Right lobe of liver (tissue), 6 donors: ENCODE results near the gene JMJD8. TPM values are rescaled to one million over a fixed set of nuclear protein-coding genes. Genes with fewer than 3 reads are reported as not detected.

Experiments used
- ATAC-seq, 4 donors: fragments of 200-7000 bp; cut with Tn5 transposase; one replicate each; pipeline ENCODE4 v1.9.1; 2020; ENCODE audit warnings: mild to moderate bottlenecking in 4 of 4, moderate library complexity in 4 of 4
- DNase-seq, 3 donors: peaks; one replicate each; pipeline ENCODE4 v3.0.0-alpha.2; 2020
- H3K27ac ChIP-seq, 3 donors: fragments of 200-600 bp; one replicate each; pipeline ENCODE4 v1.8.0; 2022
- H3K27me3 ChIP-seq, 2 donors: fragments of 200-600 bp; one replicate each; pipeline ENCODE4 v1.8.0; 2022
- H3K36me3 ChIP-seq, 4 donors: fragments of 200-600 bp; sonication (generic) in 1 of 4; one replicate each; pipeline versions ENCODE4 v1.5.1 to v1.8.0; 2017 to 2022; ENCODE audit warnings: control low read depth in 1 of 4
- H3K4me1 ChIP-seq, 4 donors: fragments of 200-600 bp; sonication (generic) in 1 of 4; one replicate each; pipeline versions ENCODE4 v1.5.1 to v1.8.0; 2017 to 2022; ENCODE audit warnings: control low read depth in 1 of 4
- H3K4me3 ChIP-seq, 3 donors: fragments of 200-600 bp; one replicate each; pipeline ENCODE4 v1.8.0; 2022
- H3K9me3 ChIP-seq, 4 donors: fragments of 200-600 bp; sonication (generic) in 1 of 4; one replicate each; pipeline versions ENCODE4 v1.5.1 to v1.8.0; 2017 to 2022; ENCODE audit warnings: control low read depth in 1 of 4
- POLR2A ChIP-seq: fragments of 450-650 bp; IDR thresholded peaks from one replicate; pipeline ENCODE4 v1.6.1; 2017; ENCODE audit warnings: antibody characterized with exemption, mild to moderate bottlenecking
- WGBS: methylation state at CpG from one replicate; pipeline ENCODE4 v1.1.6; 2018; ENCODE audit warnings: low coverage, low lambda C conversion rate; ENCODE audit not compliant: insufficient coverage; ENCODE audit errors: missing lambda C conversion rate; 5-methylcytosine and 5-hydroxymethylcytosine counted together
- intact Hi-C, 2 donors: fragments of 100-400 bp; cut with DNase I; formaldehyde crosslinking; loops; one replicate each; pipeline versions ENCODE4 v1.11.2 to v1.14.1; 2022
- total RNA-seq, 6 experiments: library from RNA; depleted of rRNA in 2 of 6; stranded (reverse); fragments of >200 nt in 2 of 6; fragmentation: NEBNext Ultra II Directional in 3 of 6; extraction: Animal tissue kit (Norgen Biotek cat#: 25700) in 3 of 6; gene quantifications; one replicate each; pipeline versions ENCODE4 v1.1.0 to v1.2.4, GENCODE V29; 2016 to 2023
- TF ChIP-seq, protein P1 (sequence below), 4 donors: fragments of 200-600 bp in 3 of 4; fragments of 450-650 bp in 1 of 4; IDR thresholded peaks; one replicate each; pipeline versions ENCODE4 v1.5.1 to v1.8.0; 2016 to 2022; ENCODE audit warnings: antibody characterized with exemption in 4 of 4, mild to moderate bottlenecking in 2 of 4
- donor health status: DM: no; HTN: yes; CAD: no.
- donor health status: DM: no; HTN: no; CAD: no.
- donor health status: DM: no; HTN: no; CAD: no.
- donor health status: DM: no; HTN: yes; CAD: no.
- donor health status: DM: no; HTN: yes; CAD: no.

The JMJD8 gene
- total RNA-seq, 6 experiments from 2014 or later, result 26.9 to 68.1 (median 36.9) TPM

DNA sequence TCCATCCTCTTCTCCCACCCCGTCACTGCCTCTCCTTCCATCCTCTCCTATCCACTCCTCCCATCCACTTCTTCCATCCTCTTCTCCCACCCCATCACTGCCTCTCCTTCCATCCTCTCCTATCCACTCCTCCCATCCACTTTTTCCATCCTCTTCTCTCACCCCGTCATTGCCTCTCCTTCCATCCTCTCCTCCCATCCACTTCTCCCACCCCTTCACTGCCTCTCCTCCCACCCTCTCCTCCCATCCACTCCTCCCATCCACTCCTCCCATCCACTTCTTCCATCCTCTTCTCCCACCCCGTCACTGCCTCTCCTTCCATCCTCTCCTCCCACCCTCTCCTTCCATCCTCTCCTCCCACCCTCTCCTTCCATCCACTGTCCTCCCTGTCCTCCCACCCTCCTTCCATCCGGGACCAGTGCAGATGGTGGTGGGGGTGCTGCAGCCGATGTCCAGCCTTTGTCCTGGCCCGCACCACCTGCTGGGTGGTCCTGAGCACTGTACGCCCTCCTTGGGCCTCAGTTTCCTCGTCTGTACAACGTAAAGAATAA is 52.3 kb downstream of the JMJD8 start:
- Histone ChIP-seq H3K27me3 (no peaks in the 10 kb centered on the region), H3K4me1 (peaks cover 0 to 49% (median 27%) of the 10 kb centered on the region in 4 donors), H3K36me3 (no peaks in the 10 kb centered on the region), H3K4me3 (no peak overlapping the region), H3K9me3 (no peaks in the 10 kb centered on the region), H3K27ac (no peak overlapping the region)
- ATAC-seq (no peak), DNase-seq (no peak)
- intact Hi-C loops, result loop anchor here in 1 of 2 donors (10.0 kb wide), 1 partner anchor 47 kb away; no protein-coding TSS in a partner anchor
- 62% methylated on average over 9 of the region's 9 CpGs for WGBS
- TF ChIP-seq, protein P1, sequence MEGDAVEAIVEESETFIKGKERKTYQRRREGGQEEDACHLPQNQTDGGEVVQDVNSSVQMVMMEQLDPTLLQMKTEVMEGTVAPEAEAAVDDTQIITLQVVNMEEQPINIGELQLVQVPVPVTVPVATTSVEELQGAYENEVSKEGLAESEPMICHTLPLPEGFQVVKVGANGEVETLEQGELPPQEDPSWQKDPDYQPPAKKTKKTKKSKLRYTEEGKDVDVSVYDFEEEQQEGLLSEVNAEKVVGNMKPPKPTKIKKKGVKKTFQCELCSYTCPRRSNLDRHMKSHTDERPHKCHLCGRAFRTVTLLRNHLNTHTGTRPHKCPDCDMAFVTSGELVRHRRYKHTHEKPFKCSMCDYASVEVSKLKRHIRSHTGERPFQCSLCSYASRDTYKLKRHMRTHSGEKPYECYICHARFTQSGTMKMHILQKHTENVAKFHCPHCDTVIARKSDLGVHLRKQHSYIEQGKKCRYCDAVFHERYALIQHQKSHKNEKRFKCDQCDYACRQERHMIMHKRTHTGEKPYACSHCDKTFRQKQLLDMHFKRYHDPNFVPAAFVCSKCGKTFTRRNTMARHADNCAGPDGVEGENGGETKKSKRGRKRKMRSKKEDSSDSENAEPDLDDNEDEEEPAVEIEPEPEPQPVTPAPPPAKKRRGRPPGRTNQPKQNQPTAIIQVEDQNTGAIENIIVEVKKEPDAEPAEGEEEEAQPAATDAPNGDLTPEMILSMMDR (IDR thresholded peaks at IDR 0.05), result no peak
- TF ChIP-seq POLR2A, result no peak

Other genes starting within 250 kb of the JMJD8 start
- 10 to 100 TPM; 17.3 to 34.3 (median 23.3) TPM for gene CAPN15, start 156.6 kb downstream of the JMJD8 start, total RNA-seq
- not detected for gene PRR35, start 123.9 kb downstream of the JMJD8 start, total RNA-seq
- under 1 TPM in 5 of 6 experiments, not detected in 1; 0.12 to 0.33 (median 0.28) TPM for gene NHLRC4, start 117.3 kb downstream of the JMJD8 start, total RNA-seq
- 10 to 100 TPM; 19.5 to 32.0 (median 27.8) TPM for gene PIGQ, start 114.4 kb downstream of the JMJD8 start, total RNA-seq
- gene RAB40C, start 94.3 kb downstream of the JMJD8 start, total RNA-seq, result 10 to 100 TPM in 5 of 6 experiments, 1 to 10 TPM in 1; 10.0 to 14.1 (median 12.0) TPM
- under 1 TPM; 0.43 to 0.70 (median 0.56) TPM for gene WFIKKN1, start 53.3 kb downstream of the JMJD8 start, total RNA-seq
- gene METTL26, start 48.0 kb downstream of the JMJD8 start, total RNA-seq, result 100 to 1,000 TPM in 1 of 6 experiments, 10 to 100 TPM in 5; 22.7 to 126 (median 32.6) TPM
- gene MCRIP2, start 42.5 kb downstream of the JMJD8 start, total RNA-seq, result 100 to 1,000 TPM in 2 of 6 experiments, 10 to 100 TPM in 4; 48.8 to 130 (median 76.7) TPM
- 10 to 100 TPM in 4 of 6 experiments, 1 to 10 TPM in 2; 7.2 to 18.1 (median 11.8) TPM for gene WDR90, start 35.0 kb downstream of the JMJD8 start, total RNA-seq
- gene RHOT2, start 16.2 kb downstream of the JMJD8 start, total RNA-seq, result 10 to 100 TPM; 28.5 to 44.8 (median 40.3) TPM
- 1 to 10 TPM in 1 of 6 experiments, under 1 TPM in 5; 0.37 to 1.1 (median 0.60) TPM for gene RHBDL1, start 8.7 kb downstream of the JMJD8 start, total RNA-seq
- gene STUB1, start 3.9 kb downstream of the JMJD8 start, total RNA-seq, result 10 to 100 TPM; 37.3 to 69.6 (median 54.3) TPM
- gene WDR24, start 6.1 kb upstream of the JMJD8 start, total RNA-seq, result 10 to 100 TPM in 1 of 6 experiments, 1 to 10 TPM in 5; 5.5 to 11.7 (median 9.7) TPM
- gene FBXL16, start 21.5 kb upstream of the JMJD8 start, total RNA-seq, result 1 to 10 TPM in 2 of 6 experiments, under 1 TPM in 1, not detected in 3; 0.05 to 2.3 (median 1.7) TPM
- 10 to 100 TPM; 14.0 to 43.7 (median 26.2) TPM for gene METRN, start 30.8 kb upstream of the JMJD8 start, total RNA-seq
- 10 to 100 TPM; 19.7 to 56.0 (median 28.2) TPM for gene ANTKMT, start 36.8 kb upstream of the JMJD8 start, total RNA-seq
- under 1 TPM in 1 of 6 experiments, not detected in 5; 0.31 TPM for gene CCDC78, start 42.1 kb upstream of the JMJD8 start, total RNA-seq
- gene HAGHL, start 42.8 kb upstream of the JMJD8 start, total RNA-seq, result 1 to 10 TPM in 4 of 6 experiments, under 1 TPM in 2; 0.83 to 2.5 (median 1.3) TPM
- gene CIAO3, start 56.7 kb upstream of the JMJD8 start, total RNA-seq, result 10 to 100 TPM; 11.9 to 26.1 (median 17.3) TPM
- under 1 TPM in 1 of 6 experiments, not detected in 5; 0.25 TPM for gene MSLN, start 76.4 kb upstream of the JMJD8 start, total RNA-seq
- 10 to 100 TPM in 2 of 6 experiments, 1 to 10 TPM in 4; 5.1 to 16.2 (median 6.6) TPM for gene RPUSD1, start 104.0 kb upstream of the JMJD8 start, total RNA-seq
- gene CHTF18, start 104.3 kb upstream of the JMJD8 start, total RNA-seq, result 1 to 10 TPM; 2.9 to 7.8 (median 4.6) TPM
- gene GNG13, start 116.4 kb upstream of the JMJD8 start, total RNA-seq, result not detected